Calu3 (cell line): ENCODE data around the gene PREX1. TPM values are rescaled to one million over a fixed set of nuclear protein-coding genes. Genes with fewer than 3 reads are reported as not detected.

Source experiments
- Bru-seq: library from RNA; stranded (reverse); fragments of 400-500 nt; gene quantifications from one replicate; lab custom pipeline; 2021; lab: Mats Ljungman, UMichigan
- BruChase-seq, 2 experiments: library from RNA; stranded (reverse); fragments of 400-500 nt; gene quantifications; one replicate each; lab custom pipeline; 2021; lab: Mats Ljungman, UMichigan
- BruUV-seq: library from RNA; stranded (reverse); fragments of 400-500 nt; replicated peaks from 2 replicates; lab custom pipeline; 2021; lab: Mats Ljungman, UMichigan
- CTCF ChIA-PET: fragments of 300-600 bp; sonication (Branson Sonifier 250); formaldehyde crosslinking; loops from one replicate; lab custom pipeline; 2022; ENCODE audit warnings: antibody characterized with exemption; lab: Charles Lee
- DNase-seq: peaks from one replicate; pipeline ENCODE4 v3.0.0; 2022
- H3K27ac Mint-ChIP-seq: one replicate; pipeline ENCODE4 v1.8.0; 2022; ENCODE audit warnings: mixed read lengths; ENCODE audit not compliant: unreplicated experiment
- H3K27me3 Mint-ChIP-seq: one replicate; pipeline ENCODE4 v1.8.0; 2022; ENCODE audit warnings: mixed read lengths; ENCODE audit not compliant: unreplicated experiment
- H3K36me3 Mint-ChIP-seq: one replicate; pipeline ENCODE4 v1.8.0; 2022; ENCODE audit warnings: mild to moderate bottlenecking, moderate library complexity, mixed read lengths; ENCODE audit not compliant: insufficient read depth, unreplicated experiment
- H3K4me1 Mint-ChIP-seq: one replicate; pipeline ENCODE4 v1.8.0; 2022; ENCODE audit warnings: mild to moderate bottlenecking, low read depth, mixed read lengths; ENCODE audit not compliant: unreplicated experiment
- H3K4me3 Mint-ChIP-seq: one replicate; pipeline ENCODE4 v1.8.0; 2022; ENCODE audit warnings: mild to moderate bottlenecking, low read depth, moderate library complexity, mixed read lengths; ENCODE audit not compliant: unreplicated experiment
- H3K9me3 Mint-ChIP-seq: one replicate; pipeline ENCODE4 v1.8.0; 2022; ENCODE audit warnings: low read depth, mixed read lengths; ENCODE audit not compliant: unreplicated experiment
- intact Hi-C: fragments of 100-400 bp; cut with micrococcal nuclease; formaldehyde crosslinking; loops from one replicate; pipeline ENCODE4 v1.10.0; 2022; ENCODE audit not compliant: unreplicated experiment
- long read RNA-seq: library from polyadenylated mRNA; stranded (forward); transcript quantifications from one replicate; pipeline ENCODE4 v2.0.0, GENCODE V29; 2022
- total RNA-seq: library from RNA; stranded (reverse); gene quantifications from 2 replicates; pipeline ENCODE4 v1.2.3, GENCODE V29; 2022
- TF ChIP-seq, protein P1 (sequence below): fragments of 200-600 bp; IDR thresholded peaks from one replicate; pipeline ENCODE4 v1.8.0; 2022; ENCODE audit warnings: antibody characterized with exemption; ENCODE audit not compliant: unreplicated experiment

The PREX1 gene, protein sequence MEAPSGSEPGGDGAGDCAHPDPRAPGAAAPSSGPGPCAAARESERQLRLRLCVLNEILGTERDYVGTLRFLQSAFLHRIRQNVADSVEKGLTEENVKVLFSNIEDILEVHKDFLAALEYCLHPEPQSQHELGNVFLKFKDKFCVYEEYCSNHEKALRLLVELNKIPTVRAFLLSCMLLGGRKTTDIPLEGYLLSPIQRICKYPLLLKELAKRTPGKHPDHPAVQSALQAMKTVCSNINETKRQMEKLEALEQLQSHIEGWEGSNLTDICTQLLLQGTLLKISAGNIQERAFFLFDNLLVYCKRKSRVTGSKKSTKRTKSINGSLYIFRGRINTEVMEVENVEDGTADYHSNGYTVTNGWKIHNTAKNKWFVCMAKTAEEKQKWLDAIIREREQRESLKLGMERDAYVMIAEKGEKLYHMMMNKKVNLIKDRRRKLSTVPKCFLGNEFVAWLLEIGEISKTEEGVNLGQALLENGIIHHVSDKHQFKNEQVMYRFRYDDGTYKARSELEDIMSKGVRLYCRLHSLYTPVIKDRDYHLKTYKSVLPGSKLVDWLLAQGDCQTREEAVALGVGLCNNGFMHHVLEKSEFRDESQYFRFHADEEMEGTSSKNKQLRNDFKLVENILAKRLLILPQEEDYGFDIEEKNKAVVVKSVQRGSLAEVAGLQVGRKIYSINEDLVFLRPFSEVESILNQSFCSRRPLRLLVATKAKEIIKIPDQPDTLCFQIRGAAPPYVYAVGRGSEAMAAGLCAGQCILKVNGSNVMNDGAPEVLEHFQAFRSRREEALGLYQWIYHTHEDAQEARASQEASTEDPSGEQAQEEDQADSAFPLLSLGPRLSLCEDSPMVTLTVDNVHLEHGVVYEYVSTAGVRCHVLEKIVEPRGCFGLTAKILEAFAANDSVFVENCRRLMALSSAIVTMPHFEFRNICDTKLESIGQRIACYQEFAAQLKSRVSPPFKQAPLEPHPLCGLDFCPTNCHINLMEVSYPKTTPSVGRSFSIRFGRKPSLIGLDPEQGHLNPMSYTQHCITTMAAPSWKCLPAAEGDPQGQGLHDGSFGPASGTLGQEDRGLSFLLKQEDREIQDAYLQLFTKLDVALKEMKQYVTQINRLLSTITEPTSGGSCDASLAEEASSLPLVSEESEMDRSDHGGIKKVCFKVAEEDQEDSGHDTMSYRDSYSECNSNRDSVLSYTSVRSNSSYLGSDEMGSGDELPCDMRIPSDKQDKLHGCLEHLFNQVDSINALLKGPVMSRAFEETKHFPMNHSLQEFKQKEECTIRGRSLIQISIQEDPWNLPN (N-terminal part only)
- total RNA-seq (0.31 and 1.3 TPM in 2 replicates), Bru-seq, nascent RNA (percentile 16 among the genes with signal in this experiment), BruChase-seq, experiment 1, labeled RNA remaining after a 6-hour chase (percentile 9 among the genes with signal in this experiment), BruChase-seq, experiment 2, labeled RNA remaining after a 2-hour chase (percentile 9 among the genes with signal in this experiment)
- long read RNA-seq, partial matches to known transcripts, result 1 of 1 reads
- long read RNA-seq, other reads (novel, unspliced or antisense), result 0 of 1 reads

DNA sequence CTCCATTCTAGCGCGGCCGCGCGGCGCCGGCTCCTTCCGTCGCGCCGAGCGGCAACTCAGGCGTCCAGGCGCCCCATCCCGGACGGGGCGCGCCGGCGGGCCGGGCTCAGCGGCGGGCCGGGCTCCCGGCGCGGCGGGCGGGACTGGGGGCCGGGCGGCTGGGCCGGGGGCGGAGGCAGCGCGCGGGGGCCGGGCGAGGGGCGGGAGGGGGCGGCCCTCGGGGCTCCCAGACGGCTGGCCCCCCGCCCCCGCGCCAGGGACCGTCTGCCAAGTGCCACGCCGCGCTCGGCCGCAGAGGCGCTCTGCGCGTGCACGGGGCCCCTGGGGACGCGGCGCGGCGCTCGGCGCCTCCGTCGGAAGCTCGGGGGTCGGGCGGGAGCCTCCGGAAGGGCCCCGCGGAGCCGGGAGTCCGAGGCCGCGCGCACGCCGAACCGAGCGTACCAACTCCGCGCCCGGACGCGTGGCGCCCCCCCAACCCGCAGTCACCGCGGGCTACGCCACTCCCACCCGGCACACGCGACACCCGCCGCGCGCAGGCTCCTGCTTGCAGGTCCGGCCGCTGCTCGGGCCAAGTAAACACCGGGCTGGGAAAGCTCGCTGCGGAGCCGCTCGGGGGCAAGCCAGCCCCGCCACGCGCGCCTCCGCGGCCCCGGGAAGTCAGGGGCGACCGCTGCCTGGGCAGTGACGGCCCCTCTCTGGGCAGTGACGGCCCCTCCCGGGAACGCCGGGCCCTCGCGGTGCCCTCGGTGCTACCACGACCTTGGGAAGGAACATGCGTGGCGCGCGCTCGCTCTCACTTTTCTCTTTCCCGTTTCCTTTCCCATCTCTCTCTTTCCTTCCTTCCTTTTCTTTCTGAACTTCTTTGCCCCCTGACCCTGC, at the start of gene PREX1:
PREX1 (minus strand) TSS at position 145 of the 879 bp plus-strand sequence; CDS start at position 6, 139 bp downstream.
- Mint-ChIP-seq H3K4me3 (peak within 1 kb of the TSS; percentile 53), H3K9me3 (no peaks in the 10 kb centered on the region), H3K27ac (no peak within 1 kb of the TSS), H3K27me3 (peaks cover 41% of the 10 kb centered on the region), H3K36me3 (peaks cover 7% of the 10 kb centered on the region), H3K4me1 (peaks cover 14% of the 10 kb centered on the region)
- CTCF ChIA-PET, result interaction anchor here (0.8 to 1.2 kb wide), 2 partner anchors 30 to 170 kb away, joined by 3 read pairs; no protein-coding TSS in a partner anchor
- BruUV-seq, result no TSS peak
- intact Hi-C loops, result no loop called here
- TF ChIP-seq, protein P1, sequence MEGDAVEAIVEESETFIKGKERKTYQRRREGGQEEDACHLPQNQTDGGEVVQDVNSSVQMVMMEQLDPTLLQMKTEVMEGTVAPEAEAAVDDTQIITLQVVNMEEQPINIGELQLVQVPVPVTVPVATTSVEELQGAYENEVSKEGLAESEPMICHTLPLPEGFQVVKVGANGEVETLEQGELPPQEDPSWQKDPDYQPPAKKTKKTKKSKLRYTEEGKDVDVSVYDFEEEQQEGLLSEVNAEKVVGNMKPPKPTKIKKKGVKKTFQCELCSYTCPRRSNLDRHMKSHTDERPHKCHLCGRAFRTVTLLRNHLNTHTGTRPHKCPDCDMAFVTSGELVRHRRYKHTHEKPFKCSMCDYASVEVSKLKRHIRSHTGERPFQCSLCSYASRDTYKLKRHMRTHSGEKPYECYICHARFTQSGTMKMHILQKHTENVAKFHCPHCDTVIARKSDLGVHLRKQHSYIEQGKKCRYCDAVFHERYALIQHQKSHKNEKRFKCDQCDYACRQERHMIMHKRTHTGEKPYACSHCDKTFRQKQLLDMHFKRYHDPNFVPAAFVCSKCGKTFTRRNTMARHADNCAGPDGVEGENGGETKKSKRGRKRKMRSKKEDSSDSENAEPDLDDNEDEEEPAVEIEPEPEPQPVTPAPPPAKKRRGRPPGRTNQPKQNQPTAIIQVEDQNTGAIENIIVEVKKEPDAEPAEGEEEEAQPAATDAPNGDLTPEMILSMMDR, result no peak
- peak; percentile 89 for DNase-seq

DNA sequence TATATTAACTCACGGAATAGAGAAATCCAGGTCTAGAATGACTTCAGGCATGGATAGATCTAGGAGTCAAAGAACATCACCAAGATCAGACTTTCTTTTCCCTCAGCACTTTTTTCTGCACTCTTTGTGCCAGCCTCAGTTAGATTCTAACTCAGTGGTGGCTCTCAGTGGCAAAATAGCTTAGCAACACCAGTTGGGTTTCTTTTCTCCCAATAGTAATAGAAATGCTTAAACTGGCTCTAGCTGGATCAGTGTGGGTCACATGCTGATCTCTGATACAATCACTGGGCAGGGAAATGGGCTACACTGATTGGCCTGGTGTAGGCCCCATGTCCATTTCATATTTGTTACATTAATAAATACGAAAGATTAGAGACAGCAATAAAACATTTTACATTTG, 49.5 kb upstream of the PREX1 start:
- peak; percentile 43 for DNase-seq
- H3K4me1 Mint-ChIP-seq, result peaks cover 25% of the 10 kb centered on the region
- H3K36me3 Mint-ChIP-seq, result no peaks in the 10 kb centered on the region
- CTCF ChIA-PET, result interaction anchor here (0.6 to 2.7 kb wide), 6 partner anchors 28 to 860 kb away, joined by 3 to 27 read pairs (median 4); no protein-coding TSS in a partner anchor
- intact Hi-C loops, result no loop called here
- H3K27me3 Mint-ChIP-seq, result peaks cover 17% of the 10 kb centered on the region
- no peak overlapping the region for H3K27ac Mint-ChIP-seq
- no peaks in the 10 kb centered on the region for H3K9me3 Mint-ChIP-seq
- no TSS peak for BruUV-seq
- TF ChIP-seq, protein P1, result no peak
- H3K4me3 Mint-ChIP-seq, result no peak overlapping the region

DNA sequence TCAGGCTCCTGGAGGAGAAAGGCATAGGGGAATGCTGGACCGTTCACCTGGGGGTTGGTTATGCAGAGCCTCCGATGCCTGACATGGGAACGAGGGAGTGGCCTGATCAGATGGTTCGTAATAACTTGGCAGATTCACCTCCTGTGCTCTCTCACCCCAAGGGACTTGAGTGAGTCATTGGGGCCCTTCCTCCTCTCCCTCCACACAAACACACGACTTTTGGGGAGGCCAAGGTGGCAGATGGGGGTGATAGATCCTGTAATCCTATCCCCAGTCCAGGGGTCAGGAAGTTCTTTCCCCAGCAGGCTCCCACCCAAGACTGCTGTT, 48.1 kb upstream of the PREX1 start:
- H3K9me3 Mint-ChIP-seq, result no peaks in the 10 kb centered on the region
- intact Hi-C loops, result no loop called here
- peaks cover 25% of the 10 kb centered on the region for H3K4me1 Mint-ChIP-seq
- no peaks in the 10 kb centered on the region for H3K36me3 Mint-ChIP-seq
- TF ChIP-seq, protein P1, result no peak
- DNase-seq, result no peak
- H3K27me3 Mint-ChIP-seq, result peaks cover 17% of the 10 kb centered on the region
- CTCF ChIA-PET, result interaction anchor here (0.8 to 2.7 kb wide), 2 partner anchors 9 to 218 kb away, joined by 4 to 27 read pairs; no protein-coding TSS in a partner anchor
- no peak overlapping the region for H3K27ac Mint-ChIP-seq
- no peak overlapping the region for H3K4me3 Mint-ChIP-seq
- BruUV-seq, result no TSS peak
